Measurements from ENCODE around the gene KAZN.

GRCh38 chr1:14712136-14712535 lies 113.7 kb downstream of the KAZN start:
- TF ChIP-seq EZH2phosphoT487 (IDR thresholded peaks at IDR 0.05; ENCODE audit: low read depth, severe bottlenecking, unreplicated experiment) (no peak), EZH2 (IDR thresholded peaks at IDR 0.05; ENCODE audit: borderline replicate concordance) (no peak)
